Hematopoietic multipotent progenitor cell treated with erythropoietin and hydrocortisone succinate and interleukin-3 and kit ligand, for 15 days (in vitro differentiated cells): Measurements from ENCODE around the gene MS4A5.
"Not testable (repeated sequence)": the region's sequence is repeated elsewhere in the genome, so short reads cannot be mapped to it uniquely, and the experiment has no call there.

Experiments
- DNase-seq: peaks from one replicate; pipeline ENCODE4 v3.0.0-alpha.2; 2015; ENCODE audit warnings: low spot score

Gene MS4A5

GRCh38 chr11:60429272-60429671 is at the start of gene MS4A5:
MS4A5 (plus strand) TSS chr11:60429572; CDS start chr11:60429675, 103 bp downstream.
- no peak for DNase-seq

DNA sequence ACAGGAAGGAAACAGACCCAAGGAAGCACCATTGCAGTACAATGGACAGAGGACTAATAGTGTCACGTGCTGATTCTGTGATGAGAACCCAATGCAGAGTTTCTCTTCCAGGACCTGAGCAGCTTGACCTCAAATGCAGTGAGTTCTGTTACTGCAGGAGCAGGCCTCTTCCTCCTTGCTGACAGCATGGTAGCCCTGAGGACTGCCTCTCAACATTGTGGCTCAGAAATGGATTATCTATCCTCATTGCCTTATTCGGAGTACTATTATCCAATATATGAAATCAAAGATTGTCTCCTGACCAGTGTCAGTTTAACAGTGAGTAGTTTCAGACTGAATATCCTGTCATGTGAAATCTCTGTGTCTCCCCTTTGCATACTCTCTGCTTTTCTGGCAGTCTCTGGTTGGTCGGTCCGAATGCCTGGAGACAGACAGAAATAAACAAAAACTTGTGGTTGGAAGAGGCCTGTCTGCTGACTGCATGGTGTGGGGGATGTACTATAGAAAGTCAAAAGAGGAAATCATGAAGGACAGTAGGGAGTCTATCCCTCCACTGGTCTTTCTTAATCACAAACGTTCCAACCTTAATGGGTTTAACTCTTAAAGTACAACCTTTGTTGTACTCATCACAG is 40.0 kb upstream of the MS4A5 start:
- DNase-seq = no peak

- DNase-seq = no peak
These were observed 39.0 kb upstream of the MS4A5 start for GRCh38 chr11:60390419-60390818.

DNA sequence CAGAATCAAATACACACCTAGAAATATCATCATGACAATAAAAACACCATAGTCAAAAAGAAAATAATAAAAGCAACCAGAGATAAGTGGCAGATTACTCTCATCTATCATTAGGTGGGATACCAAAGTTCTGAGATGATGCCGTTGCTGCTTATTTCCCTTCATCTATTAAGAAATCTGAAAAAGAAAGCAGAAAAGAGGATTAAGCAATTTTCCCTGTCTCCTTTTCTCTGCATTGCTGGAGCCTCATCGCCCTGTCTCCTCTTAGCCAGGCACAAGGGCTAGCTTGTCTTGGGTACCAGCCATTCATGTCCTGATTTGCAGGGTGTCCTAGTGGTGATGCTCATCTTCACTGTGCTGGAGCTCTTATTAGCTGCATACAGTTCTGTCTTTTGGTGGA is 37.0 kb upstream of the MS4A5 start:
- no peak for DNase-seq

DNA sequence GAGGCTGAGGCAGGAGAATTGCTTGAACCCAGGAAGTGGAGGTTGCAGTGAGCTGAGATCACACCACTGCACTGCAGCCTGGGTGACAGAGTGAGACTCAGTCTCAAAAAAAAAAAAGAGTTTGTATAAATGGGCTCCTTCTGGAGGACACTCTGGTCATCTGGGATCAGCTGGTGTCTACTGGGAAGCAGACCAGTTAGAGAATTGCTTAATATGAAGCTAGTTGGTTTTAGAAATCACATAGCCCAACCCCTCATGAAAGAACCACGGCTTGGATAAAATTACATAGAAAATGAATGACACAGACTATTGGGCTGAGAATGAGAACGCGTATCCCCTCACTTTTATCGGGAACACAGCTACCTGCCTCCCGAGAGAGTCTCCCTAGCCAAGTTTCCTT is 36.4 kb upstream of the MS4A5 start:
- no peak for DNase-seq

DNA sequence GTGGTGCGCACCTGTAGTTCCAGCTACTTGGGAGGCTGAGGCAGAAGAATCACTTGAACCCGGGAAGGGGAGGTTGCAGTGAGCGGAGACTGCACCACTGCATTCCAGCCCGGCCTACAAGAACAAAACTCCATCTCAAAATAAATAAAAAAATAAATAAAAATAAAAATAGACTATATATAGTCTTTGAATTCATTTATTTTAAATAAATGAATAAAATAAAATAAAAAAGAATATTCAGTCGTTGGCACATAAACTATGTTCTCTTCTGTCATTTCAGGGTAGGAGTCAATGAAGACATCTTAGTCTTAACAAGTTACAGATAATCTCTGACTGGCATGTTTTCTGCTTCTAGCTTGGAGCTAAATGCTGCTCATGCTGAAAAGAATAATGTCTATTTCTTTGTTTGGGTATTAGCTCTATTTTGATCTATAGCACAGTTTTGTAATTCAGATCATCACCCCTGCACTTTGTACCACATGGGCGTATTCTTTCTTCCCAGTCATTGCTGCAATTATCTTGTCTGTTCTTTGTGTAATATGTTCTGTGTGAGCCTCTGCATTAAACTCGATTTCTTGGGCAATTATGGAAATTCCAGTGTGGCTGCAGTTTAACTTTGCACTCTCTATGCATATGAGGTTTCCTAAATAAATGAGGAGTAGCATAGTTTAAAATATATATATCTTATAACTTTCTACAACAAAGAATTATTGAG is 34.5 kb upstream of the MS4A5 start:
- DNase-seq = no peak

DNA sequence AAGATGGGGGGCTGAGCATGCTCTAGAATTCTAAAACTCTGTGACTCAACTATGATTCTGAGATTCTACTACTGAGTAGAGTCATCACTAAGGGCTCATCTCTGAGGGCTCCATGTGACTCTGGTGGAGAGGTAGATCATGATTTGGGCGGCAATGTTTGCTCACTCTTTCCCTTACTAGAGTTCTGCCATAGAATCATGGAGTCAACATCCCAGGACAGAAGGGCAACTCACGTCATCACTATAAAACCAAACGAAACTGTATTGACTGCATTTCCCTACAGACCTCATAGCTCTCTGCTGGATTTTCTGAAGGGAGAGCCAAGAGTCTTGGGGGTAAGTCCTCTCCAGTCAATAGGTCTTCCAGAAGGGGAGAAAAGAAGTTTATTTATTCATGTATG is 33.0 kb upstream of the MS4A5 start, which contains the start of gene MS4A14:
Gene MS4A14 (plus strand): TSS at position 78 of the 400 bp plus-strand sequence. CDS start 120 bp downstream, at position 198.
- DNase-seq = no peak

DNA sequence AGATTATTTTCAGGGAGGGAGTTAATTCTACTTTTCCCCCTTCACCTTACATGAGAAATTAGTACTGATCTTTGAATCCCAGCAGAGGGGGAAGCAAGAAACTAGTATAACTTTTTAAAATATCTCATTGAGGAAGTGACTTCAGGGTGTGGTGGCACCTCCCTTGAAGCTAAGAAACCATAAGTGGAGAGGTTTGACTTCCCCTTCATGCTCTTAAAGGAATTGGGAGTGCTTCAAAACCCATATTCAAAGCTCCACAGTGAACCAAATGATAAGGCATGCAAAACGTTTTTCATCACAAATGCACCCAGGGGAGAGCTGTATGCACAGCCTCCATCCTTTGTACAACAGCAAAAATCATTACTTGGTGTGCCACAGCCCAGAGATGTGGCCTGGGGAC is 32.6 kb upstream of the MS4A5 start:
- no peak for DNase-seq

GRCh38 chr11:60420015-60420414 is 9.4 kb upstream of the MS4A5 start:
- DNase-seq = no peak

GRCh38 chr11:60422609-60423008 is 6.8 kb upstream of the MS4A5 start:
- no peak for DNase-seq

- no peak for DNase-seq
These were observed 855 bp upstream of the MS4A5 start for GRCh38 chr11:60428517-60428916.

- no peak for DNase-seq
These were observed 1.9 kb downstream of the MS4A5 start for GRCh38 chr11:60431251-60431650.

DNA sequence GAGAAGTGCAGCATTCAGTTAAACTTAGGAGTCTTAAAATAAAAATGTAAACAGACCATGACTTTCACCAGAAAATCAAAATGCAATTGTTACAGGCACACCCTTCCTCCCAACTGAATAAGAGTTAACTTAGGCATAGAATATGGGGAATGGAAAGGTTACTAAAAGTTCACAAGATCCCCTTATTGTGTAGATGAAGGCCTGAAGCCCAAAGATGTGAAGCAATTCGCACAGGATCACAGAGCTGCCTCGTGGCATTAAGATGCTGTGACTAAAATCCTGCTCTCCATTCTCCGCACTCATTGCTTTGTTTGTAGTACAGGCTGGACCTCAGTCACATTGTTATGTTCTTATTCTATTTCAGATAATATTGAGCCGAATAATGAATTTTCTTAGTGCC is 4.0 kb downstream of the MS4A5 start:
- no peak for DNase-seq

- no peak for DNase-seq
These were observed 17.7 kb downstream of the MS4A5 start for GRCh38 chr11:60447070-60447469.

GRCh38 chr11:60447846-60448245 is 18.5 kb downstream of the MS4A5 start:
- DNase-seq = no peak

DNA sequence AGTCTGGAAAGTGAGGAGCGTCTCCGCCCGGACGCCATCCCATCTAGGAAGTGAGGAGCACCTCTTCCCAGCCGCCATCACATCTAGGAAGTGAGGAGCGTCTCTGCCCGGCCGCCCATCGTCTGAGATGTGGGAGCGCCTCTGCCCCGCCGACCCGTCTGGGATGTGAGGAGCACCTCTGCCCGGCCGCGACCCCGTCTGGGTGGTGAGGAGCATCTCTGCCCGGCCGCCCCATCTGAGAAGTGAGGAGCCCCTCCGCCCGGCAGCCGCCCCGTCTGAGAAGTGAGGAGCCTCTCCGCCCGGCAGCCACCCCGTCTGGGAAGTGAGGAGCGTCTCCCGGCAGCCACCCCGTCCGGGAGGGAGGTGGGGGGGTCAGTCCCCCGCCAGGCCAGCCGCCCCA is 21.8 kb downstream of the MS4A5 start:
- not testable (repeated sequence) for DNase-seq

DNA sequence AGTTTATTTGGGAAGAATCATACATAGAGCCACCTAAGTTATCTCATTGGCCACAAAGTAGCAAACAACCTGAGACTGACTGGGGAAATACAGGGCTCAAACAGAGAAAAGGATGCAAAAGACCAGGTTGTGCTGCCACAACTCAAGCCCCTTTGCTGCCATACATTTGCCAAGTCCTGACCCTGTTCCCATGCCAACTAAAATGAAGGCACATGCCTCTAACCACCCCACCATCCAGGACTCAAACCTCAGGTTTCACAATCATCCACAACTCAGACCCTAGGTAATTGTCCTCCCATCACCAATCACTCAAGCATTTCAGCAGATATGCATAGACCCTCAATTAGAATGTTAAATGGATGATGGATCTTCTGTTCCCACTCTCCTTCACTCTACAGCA is 24.8 kb downstream of the MS4A5 start:
- DNase-seq = no peak

GRCh38 chr11:60455531-60456042 is 26.2 kb downstream of the MS4A5 start, which contains the start of gene MS4A1:
MS4A1 (plus strand) TSS chr11:60455847; CDS start chr11:60462375, 6,528 bp downstream.
- DNase-seq = no peak

DNA sequence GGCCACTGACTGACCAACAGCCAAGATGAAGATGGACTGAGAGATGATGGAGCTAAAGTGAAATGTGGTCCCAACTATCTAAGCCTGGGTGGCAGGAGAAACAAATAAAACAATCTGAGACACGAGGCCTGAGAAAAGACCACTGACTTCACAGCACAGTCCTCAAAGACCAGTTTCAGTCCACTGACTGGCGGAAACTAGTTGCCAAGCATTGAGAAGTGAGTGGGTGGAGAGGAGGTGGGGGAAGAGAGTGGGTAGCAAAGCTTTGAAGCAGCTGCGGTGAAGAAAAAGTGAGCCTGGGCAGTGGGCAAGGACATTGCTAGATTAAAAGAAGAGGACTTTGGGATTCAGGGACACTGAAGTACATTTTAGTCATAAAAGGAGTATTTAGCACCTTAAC is 28.2 kb downstream of the MS4A5 start:
- DNase-seq = no peak

- DNase-seq = no peak
These were observed 30.0 kb downstream of the MS4A5 start for GRCh38 chr11:60459345-60459744.

DNA sequence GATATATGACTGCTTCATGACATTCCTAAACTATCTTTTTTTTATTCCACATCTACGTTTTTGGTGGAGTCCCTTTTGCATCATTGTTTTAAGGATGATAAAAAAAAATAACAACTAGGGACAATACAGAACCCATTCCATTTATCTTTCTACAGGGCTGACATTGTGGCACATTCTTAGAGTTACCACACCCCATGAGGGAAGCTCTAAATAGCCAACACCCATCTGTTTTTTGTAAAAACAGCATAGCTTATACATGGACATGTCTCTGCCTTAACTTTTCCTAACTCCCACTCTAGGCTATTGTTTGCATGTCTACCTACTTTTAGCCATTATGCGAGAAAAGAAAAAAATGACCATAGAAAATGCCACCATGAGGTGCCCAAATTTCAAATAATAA is 39.5 kb downstream of the MS4A5 start:
- no peak for DNase-seq

- no peak for DNase-seq
These were observed 40.4 kb downstream of the MS4A5 start for GRCh38 chr11:60469723-60470122.

GRCh38 chr11:60477035-60477445 is 47.7 kb downstream of the MS4A5 start:
- no peak for DNase-seq
